GM21825 (cell line): Measurements from ENCODE around the gene MBTD1.
"Not testable (repeated sequence)": the region's sequence is repeated elsewhere in the genome, so short reads cannot be mapped to it uniquely, and the experiment has no call there.

Experiments
- ATAC-seq: cut with Tn5 transposase; IDR thresholded peaks from one replicate; pipeline ENCODE4 v1.9.1; 2021; ENCODE audit warnings: mild to moderate bottlenecking, moderate library complexity; ENCODE audit not compliant: unreplicated experiment

The MBTD1 gene

DNA sequence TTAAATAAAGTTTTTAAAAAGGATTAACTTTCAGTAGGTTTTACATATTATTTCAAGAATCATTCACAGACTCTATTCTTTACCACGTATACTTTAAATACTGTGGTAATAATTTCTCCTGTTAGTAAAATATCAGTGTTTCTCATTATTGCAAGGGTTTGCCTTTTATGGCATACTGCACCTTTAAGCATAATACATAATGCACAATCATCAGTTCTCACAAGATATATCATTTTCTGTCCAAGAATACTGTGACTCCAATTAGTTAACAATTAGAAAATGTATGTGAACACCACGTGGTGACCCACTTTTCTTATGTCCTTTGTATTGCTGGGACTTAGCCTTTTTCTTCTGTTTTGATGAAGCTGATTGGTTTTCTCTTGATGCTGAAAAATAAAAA is 68.0 kb downstream of the MBTD1 start:
- no peak for ATAC-seq

DNA sequence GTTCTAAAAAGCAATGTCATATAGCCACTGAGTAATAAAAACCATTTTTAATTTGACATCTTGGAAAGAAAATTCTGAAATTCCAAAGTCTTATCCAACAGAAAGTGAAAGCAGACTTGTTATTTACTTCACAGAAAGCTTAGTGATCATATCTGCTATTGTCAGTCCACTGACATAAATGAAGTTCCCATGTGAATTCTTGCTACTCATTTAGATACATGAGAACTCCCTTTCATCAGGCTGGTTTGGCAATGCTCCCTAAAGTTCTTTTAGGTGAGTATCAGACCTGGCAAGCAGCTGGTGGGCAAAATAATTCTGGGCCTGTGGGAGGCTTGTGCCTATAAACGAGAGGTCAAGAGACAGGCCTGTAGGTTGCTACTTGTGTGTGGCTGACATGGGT is 70.2 kb downstream of the MBTD1 start:
- no peak for ATAC-seq

DNA sequence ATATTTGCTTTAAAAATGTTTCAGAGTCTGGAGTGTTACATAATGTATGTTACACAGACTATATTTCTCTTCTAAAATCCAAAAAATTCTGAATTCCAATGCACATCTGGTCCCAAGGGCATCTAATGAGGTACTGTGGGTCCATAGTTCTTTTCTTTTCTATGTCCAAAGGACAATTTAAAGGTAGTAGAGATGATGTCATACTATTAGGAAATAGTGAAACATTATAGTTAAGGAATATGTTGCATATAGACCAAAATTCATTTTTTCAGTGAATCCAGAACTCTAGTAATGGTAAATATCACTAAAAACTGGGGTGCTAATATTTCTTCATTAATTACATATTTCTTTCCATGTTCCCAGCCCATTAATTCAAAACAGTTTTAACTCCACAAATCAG is 70.7 kb downstream of the MBTD1 start:
- no peak for ATAC-seq

DNA sequence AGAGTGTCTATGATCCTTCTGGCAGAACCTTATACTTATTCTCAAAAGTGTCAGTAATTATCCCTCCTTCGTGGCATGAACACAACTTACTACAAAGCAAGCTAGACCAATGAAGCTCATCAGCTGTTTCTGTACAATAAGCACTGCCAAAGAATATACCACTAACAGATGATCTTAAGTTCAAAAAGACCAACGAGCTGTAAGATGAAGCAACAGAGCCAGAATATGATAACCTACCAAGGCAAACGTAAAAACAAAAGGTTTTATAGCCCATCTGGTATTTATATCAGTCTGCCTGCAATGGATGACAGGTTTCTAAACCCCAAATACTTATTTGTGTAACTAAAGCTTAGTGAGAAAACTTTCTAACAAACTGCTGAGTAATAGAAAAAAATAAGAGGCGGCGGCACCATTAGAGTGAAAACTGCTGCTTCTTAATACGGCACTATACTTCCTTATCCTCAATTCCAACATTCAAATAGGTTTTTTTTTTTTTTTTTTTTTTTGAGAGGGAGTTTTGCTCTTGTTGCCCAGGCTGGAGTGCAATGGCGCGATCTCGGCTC is 71.5 kb downstream of the MBTD1 start:
- ATAC-seq, result no peak

DNA sequence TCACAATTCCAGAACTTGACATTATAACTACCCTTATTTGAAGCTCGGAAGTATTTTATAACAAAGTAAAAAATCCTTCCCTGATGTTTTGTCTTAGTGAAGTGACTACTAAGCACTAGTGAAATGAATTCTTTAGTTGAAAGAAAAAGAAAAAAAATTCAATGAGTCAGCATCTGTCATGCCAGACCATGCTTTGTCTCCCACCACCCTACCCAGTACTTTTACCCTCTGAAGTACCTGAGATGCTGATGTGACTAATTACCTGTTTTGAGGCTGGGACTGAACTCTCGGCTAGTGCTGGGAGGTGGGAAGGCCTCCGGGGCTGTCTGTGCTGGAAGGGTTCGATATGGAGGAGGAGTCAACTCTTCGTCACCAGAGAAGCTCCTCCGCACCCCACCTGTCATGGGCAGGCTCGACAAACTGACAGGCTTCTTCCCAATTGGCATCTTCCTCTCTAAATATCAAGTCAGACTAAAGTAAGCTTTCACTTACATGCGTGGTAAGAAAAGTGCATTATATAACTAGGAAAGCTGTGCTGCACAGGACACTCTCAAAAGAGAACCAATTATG is 74.0 kb downstream of the MBTD1 start:
- no peak for ATAC-seq

DNA sequence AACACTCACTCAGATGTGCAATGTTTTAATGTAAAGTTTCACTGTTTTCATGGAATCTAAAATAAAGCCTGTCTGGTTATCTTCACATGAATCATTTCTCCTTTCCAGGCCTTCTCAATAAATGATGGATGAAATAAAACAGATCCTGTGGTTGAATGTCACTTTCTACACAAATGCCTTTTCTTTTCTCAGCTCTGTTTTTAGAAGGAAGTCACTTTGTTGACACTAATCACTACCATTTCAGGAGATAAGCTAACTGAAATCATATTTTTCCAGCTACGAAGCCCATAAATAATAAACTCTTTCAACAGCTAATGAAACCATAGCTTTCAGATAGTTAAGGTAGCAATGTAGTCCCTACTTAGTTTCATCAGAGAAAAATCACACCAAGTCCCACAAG is 75.7 kb downstream of the MBTD1 start:
- no peak for ATAC-seq

DNA sequence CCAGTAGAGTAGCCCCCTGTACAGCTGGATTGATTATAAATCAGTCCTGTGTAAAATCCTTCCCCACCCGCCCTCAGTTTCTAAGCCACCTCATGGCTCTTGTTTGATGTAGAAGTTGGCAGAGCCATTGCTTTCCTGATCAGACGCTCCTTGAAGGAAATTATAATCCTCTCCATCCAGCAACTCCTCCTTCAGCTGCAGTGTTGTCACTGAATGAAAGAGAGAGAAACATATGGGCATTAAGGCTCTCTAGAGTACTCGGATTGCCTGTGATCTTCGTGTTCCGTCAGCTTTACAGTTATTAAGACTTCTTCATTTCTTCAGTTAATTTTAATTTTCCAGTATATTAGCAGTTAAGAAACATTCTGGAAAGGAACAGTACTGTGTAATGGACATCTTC is 79.4 kb downstream of the MBTD1 start:
- ATAC-seq, result no peak

DNA sequence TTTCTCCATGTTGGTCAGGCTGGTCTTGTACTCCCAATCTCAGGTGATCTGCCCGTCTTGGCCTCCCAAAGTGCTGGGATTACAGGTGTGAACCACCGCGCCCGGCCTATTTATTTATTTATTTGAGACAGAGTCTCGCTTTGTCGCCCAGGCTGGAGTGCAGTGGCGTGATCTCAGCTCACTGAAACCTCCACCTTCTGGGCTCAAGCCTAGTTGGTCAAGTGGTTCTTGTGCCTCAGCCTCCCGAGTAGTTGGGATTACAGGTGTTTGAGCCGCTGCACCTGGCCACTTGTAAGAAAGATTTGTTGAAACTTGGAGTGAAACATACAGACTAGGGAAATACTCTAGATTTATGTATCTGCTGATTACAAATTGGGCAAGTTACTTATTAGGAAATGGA is 87.8 kb downstream of the MBTD1 start:
- not testable (repeated sequence) for ATAC-seq

DNA sequence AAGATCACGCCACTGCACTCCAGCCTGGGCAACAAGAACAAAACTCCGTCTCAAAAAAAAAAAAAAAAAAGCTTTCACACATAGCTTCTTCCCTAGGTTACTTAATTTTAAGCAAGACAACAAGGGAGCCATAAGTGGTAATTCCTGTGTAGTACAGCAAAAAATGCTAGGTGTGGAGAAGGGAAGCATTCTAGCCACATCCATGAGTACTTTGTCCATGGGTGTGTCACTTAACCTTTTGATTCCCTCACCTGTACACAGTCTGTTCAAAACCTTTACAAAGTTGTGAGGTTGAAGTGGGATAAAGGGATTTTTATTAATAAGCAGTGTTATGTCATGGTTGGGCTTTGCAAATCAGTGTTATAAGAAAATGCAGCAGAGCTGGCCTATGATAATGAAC is 89.1 kb downstream of the MBTD1 start:
- ATAC-seq, result no peak

DNA sequence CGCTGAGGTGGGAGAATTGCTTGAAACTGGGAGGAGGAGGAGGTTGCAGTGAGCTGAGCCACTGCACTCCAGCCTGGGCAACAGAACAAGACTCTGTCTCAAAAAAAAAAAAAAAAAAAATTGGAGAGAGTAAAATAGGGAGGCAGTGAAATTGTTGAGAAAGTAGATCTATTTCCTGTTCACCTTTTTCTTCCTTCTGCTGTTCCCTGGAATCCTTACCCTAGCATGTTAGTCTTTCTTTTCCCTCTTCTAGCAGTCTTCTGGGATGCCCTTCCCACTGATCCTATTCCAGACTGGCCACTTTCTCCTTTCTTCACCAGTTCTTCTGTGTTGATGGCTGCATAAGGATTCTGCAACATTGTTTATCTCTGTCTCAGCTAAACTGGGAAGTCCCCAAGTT is 90.5 kb downstream of the MBTD1 start:
- no peak for ATAC-seq

DNA sequence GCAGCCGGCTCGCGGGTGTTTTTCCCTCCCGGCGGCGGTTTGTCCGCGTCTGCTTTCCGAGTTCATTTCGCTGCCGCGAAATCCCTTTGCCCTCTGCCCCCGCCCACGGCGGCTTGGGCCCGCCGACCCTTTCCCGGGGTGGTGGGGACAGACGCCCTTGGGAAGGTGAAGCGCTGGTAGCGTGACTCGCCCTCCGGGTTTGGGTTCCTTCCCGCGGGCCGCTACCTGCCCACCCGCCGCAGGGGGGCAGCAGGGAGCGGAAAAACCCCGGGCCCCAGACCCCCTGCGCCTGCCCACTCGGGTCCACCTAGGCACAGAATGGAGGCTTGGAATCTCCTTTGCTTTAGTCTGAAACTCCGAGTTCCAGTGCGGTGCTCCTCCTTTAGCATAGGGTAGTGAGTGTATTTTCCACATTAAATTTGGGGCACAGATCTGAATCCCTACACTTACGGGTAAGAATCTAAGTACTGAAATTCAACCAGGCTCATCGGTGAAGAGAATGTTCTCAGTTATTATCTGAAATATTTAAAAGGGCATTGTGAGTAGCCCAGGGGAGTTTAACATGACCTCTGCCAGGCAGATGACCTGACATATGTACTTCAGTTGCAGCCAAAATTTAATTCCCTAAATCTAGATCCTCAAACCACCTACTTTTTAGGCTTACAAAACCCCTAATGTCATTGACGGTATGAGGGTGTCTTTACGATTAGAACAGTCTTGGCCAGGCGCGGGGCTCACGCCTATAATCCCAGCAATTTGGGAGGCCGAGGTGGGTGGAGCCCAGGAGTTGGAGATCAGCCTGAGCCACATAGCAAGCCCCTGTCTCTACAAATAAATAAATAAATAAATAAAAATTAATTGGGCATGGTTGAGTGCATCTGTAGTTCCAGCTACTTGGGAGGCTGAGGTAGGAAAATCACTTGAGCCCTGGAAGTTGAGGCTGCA is 92.6 kb downstream of the MBTD1 start:
- ATAC-seq, result peak; percentile 38

DNA sequence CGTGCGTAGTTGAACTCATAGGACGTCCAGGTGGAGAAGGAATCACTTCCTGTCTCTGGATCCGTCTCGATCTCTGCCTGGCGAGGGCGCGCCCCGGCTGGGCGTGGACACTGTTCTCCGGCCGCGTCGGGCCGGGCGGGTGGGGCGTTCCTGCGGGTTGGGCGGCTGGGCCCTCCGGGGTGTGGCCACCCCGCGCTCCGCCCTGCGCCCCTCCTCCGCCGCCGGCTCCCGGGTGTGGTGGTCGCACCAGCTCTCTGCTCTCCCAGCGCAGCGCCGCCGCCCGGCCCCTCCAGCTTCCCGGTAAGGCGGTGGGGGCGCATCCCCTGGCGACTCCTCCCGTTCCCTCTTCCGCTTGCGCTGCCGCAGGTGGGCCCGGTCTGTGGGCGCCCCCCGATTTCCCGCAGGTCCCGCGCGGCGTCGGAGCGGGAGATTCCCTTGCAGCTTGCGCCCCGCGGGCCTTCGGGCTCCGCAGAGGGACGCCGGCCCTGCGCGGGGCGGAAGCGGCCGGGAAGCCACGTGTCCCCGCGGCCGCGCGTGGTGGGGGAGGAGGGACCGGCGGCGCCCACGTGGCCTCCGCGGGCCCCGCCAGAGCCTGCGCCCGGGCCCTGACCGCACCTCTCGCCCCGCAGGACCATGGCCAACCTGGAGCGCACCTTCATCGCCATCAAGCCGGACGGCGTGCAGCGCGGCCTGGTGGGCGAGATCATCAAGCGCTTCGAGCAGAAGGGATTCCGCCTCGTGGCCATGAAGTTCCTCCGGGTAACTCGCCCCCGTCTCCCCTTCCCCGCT is 93.5 kb downstream of the MBTD1 start, which contains the start of gene NME2:
NME2 (plus strand) TSS at position 214 of the 789 bp plus-strand sequence; CDS start at position 634, 420 bp downstream.
- peak; percentile 86 for ATAC-seq

DNA sequence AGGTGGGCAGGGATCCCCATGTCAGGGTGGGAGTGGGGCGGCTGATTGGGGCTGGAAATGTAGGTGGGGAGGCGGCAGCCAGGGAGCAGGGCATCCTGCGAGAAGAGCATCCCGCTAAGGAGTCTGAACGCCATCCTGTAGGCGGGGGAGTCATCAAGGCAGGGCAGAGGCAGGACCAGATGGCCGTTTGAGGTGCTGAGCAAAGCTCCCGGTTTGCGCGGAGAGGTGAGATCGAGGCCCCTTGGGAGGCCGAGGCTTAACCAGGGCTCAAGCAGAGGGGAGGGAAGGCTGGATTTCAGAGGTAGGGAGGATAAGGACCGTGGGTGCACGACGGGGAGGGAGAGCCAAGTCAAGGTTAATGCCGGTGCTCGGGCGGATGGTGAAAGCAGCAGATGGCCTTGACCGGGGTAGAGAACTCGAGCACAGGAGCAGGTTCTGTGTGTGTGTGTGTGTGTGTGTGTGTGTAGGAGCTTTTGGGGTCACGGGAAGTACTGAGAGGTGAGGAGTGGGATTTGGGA is 94.1 kb downstream of the MBTD1 start:
- ATAC-seq, result no peak

DNA sequence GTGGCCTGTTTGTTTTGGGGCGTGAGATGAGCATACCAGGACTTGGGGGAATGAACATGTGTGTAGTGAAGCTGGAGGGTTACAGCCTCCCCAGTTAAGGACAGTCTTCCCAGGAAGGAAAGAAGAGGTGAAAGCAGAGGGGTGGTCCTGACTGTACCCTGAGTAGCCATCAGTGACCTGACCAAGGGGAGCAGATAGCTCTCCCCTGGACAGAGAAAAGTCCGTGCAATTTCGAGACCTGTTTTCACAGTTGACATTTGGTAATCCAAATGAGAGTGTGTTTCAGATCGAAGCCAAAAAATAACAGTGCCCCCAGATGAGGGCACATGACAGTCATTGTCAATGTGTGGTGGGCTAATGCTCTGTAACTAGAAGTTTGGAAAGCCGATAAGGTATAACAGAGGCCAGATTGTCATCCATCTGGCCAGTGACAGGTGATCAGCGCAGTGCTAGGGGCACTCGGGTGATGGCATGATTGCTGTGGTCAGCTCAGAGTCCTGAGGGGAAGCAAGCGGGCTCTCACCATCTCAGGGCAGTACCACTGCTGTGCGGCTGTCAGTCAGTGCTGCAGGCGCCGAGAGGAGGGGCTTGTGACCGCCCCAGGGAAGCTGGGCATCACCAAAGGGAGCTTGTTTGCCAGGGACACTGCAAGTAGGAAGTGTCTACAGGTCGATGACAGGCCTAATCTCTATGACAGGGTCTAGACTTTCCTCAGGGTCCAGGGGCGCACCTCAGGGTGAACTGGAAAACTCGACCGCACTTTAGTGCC is 94.8 kb downstream of the MBTD1 start:
- no peak for ATAC-seq

DNA sequence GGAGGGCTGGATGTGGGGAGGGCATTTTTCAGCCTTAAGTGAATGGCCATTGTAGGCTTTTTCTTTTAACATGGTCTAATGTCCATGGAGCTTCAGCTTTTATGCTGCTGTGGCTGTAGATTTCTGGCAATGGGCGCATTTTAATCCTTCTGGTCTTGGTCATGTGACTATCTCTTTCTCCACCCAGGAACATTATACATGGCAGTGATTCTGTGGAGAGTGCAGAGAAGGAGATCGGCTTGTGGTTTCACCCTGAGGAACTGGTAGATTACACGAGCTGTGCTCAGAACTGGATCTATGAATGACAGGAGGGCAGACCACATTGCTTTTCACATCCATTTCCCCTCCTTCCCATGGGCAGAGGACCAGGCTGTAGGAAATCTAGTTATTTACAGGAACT is 98.3 kb downstream of the MBTD1 start:
- ATAC-seq, result no peak

DNA sequence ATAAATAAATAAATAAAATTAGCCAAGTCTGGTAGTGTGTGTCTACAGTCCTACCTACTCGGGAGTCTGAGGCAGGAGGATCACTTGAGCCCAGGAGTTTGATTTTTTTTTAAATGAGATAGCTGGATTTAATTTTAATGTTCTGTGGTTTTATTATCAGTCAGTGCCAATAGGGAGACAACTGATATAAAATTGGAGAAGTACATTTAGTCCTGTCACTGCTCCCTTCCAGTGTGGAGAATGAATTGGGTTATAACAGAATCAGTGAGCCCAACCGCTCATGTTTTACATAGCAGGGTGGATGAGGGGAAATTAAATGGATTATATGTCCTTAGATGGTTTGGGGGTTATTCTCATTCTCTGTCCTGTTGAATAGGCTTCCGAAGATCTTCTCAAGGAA is 100.2 kb downstream of the MBTD1 start:
- no peak for ATAC-seq

DNA sequence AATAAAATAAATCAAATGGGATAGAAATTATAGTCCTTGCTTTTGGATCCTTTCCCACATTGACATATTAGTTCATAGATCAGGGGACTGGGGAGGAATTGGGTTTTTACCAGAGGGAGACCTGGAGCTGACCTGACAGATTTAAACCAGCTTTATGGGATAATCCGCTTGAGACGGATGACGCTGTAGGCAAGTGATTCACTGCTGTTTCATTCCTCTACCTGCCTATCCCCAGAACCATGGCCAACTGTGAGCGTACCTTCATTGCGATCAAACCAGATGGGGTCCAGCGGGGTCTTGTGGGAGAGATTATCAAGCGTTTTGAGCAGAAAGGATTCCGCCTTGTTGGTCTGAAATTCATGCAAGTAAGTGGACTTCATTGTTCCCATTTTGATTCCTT is 104.4 kb downstream of the MBTD1 start:
- ATAC-seq, result no peak

DNA sequence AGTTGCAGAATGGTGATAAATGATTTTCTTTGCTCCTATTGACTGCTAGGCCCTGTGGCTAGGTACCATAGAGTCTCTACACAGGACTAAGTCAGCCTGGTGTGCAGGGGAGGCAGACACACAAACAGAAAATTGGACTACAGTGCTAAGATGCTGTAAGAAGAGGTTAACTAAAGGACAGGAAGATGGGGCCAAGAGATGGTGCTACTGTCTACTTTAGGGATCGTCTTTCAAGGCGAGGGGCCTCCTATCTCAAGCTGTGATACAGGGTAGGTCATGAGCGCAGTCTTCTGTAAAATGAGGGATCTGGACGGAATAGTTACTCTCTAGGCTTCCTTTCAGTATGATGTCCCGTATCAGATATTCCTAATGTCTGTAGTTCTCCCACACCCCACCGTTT is 105.7 kb downstream of the MBTD1 start:
- no peak for ATAC-seq

DNA sequence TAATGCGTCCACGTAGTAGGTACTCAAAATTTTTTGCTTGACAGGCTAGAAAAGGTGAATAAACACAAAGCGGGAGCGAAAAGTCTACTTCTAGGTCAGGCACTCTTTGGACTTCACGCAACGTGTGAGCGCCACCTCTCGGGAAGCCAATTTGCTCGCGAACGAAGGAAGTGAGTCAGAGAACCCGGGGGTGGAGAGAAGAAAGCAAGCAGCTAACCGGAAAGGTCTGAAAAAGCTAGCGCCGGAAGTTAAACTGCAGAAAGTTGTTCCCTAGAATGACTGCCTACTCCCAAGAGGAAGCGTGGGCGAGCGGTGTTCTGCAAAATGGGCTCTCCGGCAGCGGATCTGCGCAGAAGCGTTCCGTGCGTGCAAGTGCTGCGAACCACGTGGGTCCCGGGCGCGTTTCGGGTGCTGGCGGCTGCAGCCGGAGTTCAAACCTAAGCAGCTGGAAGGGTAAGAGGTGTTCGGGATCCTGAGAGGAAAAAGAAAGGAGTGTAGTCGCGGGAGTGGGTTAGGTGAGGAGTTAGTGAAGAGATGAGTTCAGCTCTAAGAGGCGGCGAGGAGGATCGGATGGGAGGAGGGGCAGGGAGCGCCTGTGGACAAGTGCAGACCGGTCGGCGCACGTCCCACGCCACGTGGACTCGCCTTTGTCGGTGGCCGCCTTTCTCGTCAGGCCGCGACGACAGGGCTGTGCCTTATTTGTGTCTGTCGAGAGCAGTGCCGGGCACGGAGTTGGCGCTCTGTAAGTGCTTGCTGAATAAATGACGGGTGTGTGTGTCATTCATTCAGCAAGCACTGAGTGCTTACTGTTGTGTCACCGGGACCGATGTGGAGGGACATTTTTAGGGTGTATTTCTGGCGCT is 106.4 kb downstream of the MBTD1 start, which contains the start of gene NME1:
NME1 (plus strand) TSS at position 350 of the 863 bp plus-strand sequence. CDS start 2,096 bp downstream, outside the sequence.
- peak; percentile 89 for ATAC-seq
